Endometrium (tissue), 2 donors: ENCODE results near the gene LRRC74A.
"Not testable (repeated sequence)": the region's sequence is repeated elsewhere in the genome, so short reads cannot be mapped to it uniquely, and the experiment has no call there.

Experiments used
- FAIRE-seq: peaks from 2 replicates; lab custom pipeline; 2012; peaks lifted over from hg19 to GRCh38; lab: Jason Lieb, UNC
- donor health status: control.
- donor health status: control.

Gene LRRC74A

DNA sequence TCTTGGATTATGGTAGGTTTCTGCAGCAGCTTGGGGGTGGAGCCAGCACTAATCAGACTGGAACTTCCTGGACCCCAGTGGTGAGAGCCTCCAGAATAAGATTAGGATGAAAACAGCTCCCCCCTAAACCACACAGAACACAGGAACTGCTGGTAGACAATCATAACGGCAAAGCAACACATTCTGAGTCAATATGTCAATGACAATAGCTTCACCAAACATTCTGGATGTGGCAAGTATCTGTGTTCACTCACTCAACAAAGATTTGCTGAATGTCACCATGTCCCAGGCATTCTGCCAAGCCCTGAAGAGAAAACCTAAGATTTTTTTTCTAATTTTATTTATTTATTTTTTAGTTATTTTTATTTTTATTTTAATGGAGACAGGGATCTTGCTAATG, 65.2 kb downstream of the LRRC74A start:
- no peak for FAIRE-seq

DNA sequence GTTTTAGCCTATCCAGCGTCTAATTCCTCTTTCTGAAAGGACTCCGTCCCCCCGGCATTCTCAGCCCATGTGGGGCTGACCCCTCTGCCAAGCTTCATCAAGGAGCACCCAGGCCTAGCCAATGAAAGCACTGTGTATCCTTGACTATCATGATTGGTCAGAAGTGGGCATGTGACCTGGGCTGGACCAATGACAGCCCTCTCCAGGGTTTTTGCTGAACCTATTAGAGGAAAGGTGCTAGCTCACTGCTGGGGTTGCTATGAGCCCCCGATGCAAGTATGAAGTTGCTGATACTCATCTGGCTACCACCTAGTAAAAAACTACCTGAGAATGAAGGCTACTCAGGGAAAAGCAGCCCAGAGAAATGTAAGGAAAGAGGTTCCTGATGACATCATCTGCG, 68.1 kb downstream of the LRRC74A start:
- no peak for FAIRE-seq

DNA sequence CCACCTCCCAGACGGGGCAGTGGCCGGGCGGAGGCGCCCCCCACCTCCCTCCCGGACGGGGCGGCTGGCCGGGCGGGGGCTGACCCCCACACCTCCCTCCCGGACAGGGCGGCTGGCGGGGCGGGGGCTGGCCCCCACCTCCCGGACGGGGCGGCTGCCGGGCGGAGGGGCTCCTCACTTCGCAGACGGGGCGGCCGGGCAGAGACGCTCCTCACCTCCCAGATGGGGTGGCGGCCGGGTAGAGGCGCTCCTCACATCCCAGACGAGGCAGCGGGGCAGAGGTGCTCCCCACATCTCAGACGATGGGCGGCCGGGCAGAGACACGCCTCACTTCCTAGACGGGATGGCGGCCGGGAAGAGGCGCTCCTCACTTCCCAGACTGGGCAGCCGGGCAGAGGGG, 71.8 kb downstream of the LRRC74A start:
- FAIRE-seq = not testable (repeated sequence)

DNA sequence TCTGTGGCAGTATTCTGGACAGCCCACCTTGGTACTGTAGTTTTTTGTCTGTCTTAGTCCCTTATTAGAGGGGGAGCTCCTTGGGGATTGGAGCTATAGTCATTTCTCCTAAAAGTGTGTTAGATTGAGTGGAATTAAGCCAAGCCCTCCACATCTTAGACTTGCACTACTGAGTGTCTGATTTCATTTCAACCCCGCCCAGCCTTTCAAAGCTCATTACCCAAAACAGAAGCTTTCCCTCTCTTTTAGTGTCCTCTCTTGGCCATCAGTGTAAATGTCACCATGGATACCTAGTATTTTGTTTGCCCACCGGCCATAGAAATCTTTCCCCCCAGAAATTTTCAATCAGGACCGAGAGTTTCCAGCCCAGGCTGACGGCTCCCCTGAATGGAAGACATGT, 74.5 kb downstream of the LRRC74A start:
- FAIRE-seq = no peak

DNA sequence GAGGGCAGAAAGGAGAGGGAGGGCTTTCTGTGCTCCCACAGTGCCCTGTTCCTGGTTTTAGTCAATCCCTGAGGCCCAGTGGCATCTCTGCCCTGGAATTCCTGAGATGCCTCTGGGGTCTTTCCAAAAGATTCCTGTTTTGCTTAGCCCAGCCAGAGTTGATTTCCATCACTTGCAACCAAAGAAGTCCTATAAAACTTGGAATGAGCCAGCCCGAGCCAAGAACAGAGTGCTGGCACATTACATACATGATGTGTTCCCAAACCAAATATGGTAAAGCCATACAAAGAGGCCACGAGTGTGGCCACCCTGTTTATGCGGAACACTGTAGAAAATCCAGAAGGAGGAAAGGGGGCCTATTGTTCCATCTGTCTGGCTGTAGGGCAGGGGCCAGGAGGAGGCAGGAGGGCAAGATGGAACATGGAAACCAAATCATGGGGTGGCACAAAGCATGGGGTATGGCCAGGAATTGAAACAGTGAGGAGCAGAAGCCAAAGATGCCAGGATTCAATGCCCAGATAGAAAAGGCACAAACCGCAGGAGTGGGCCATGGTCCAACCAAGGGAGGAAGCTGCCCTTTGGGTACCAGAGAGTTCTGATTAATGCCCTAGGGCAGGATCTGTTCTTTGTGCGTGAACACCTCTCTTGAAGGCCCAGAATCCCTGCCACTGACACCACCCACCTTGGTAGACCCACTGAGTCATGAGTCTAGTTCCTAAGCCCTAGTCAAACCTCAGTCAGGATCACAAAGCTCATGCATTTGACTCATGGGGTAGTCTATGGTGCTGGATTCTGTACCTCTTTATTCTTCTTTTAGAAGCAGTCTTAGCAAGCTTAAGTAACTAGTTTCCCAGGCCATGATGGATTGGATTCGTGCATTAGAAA, 75.2 kb downstream of the LRRC74A start:
- no peak for FAIRE-seq

DNA sequence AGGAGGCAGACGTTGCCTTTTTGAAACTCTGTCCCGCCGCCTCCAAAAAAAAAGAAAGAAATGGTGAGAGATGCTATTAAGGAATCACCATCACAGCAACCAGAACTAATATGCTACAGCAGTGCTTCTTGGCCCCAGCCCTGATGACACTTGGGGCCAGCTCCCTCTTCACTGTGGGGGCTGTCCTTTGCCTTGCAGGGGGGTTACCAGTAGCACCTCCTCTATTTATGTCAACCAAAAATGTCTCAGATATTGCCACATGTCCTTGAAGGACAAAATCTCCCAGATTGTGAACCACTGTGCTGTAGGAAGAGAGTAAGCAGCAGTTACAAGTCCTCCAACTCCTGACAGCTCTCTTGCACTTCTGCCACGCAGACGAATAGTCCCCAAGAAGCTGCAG, 76.4 kb downstream of the LRRC74A start:
- no peak for FAIRE-seq

DNA sequence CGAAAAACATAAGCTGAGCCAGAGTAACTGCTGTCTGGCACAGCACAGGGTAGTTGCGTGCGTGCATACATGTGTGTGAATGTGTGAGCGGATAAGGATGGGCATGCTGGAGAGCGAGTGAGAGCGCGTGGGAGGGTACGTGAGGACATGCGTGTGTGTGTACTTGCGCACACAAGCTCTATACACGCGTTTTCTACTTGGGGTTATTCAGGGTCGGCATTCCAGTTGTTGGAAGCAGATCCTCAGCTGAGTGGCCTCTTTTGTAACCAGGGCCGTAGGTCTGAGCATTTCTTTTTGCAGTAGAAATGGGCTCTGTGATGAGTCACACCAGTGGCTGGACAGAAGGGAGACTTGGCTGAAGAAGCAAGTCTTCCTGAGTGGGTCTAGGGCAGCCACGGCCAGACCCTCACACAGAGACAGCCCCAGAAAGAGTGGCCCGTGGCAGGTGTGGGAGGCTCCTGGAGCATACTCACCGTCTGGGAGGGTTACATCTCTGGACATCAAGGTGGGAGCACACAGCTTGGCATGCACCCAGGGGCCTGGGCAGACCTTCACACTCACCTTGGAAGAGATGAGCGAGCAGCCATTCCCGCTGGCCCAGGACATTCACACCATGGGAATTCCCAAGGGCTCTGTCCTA, 78.0 kb downstream of the LRRC74A start:
- FAIRE-seq = no peak

DNA sequence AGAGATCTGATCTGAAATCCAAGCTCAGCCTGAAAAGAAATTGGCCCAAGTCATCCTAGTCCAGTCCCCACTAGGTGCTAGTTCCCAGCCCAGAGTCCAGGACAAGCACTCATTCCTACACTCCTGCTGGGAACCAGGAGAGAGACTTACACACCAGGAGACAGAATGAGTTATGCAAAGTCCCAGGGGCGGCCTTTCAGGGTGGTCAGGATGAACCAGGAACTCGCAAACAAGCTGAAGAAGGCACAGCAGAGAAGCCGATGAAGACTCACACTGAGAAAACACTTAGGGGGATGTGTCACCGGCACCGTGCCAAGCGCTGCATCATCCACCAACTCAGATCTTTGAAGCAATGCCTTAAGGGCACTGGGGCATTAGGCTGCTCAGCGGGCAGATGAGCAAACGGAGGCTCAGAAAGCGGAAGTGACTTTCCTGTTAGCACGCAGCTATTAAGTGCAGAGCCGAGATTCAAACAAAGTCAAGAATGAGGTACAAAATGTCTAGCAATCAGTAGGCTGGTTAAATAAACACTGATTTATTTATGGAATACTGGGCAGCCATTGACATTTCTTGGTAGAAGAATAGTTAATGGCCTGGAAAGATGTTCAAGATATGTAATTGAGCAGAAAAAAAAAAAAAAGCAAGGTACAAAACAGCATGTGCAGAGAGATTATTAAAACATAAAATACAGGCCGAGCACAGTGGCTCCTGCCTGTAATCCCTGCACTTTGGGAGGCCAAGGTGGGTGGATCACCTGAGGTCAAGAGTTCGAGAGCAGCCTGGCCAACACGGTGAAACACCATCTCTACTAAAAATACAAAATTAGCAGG, 78.7 kb downstream of the LRRC74A start:
- no peak for FAIRE-seq

DNA sequence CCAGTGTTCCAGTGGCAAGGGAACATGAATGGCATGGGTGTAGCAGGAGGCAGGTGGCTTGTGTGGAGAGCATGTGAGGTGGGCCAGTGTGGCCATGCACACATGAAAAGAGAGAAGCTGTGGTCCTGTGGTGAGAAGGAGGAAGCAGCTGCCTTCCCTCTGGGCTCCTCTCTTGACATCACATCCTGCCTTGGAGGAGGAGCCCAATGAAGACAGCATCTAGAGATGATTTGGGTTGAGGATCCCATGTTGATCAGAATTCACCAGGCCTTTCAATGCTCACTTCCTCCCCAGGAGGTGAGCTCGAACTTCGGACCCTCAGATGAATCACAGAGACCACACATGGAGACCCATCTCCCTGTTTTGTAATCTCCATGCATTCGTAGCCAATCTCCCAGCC, 82.6 kb downstream of the LRRC74A start:
- FAIRE-seq = no peak

DNA sequence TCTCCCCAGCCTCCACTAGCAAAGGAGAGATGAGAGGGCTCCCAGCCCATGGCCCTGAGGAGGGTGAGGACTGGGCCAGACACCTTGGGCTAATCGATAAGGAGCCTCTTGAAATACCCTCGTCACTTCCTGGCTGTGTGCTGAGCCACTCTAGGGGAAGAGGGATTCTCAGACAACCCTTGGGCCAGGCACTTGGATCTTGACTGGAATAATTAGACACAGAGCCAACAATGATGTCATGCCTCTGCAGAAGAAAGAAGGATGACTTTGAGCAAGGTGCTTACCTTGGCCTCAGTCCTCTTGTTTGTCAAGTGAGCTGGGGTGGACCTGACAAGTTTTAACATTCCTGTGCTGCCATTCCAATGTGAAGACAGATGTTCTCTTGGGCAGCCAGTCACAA, 83.1 kb downstream of the LRRC74A start:
- FAIRE-seq = no peak

DNA sequence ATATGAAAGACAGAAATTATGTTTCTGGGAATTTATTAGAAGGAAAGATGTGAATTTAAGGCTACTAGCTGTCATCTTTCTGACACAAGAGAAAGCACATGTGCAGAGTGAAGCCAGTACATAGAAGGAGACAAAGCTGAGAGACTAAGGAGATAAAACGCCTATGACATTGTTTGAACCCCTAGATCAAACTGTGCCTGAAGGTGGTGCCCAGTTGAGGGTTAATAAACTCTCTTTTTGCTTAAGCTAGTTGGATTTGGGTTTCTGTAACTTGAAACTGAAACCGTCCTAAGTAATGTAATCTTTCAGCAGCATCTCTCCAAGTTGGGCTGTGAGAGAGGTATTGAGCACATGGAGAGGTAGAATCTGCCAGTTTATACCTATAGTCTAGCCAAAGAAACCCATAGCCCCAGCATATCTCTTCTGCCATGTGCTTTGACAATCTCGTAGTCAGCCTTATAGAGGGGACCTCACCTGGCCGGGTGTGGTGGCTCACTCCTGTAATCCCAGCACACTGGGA, 84.2 kb downstream of the LRRC74A start:
- FAIRE-seq = no peak

DNA sequence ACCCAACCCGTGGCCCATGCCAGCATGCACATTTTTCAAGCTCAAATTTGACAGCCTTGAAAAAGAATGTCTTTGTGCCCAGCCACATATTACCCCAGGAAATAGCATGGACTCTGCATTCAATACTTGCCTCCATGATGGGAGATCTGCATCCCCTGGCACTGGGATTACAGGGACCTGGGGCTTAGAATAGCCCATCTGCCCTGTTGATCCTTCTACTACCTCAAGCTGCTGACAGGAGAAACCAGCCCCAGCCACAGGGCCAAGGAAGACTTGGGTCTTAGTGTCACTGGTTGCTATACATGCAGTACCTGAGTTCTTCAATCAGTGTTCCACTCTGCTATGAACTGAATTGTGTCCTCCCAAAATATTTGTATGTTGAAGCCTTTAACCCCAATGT, 85.3 kb downstream of the LRRC74A start:
- no peak for FAIRE-seq

DNA sequence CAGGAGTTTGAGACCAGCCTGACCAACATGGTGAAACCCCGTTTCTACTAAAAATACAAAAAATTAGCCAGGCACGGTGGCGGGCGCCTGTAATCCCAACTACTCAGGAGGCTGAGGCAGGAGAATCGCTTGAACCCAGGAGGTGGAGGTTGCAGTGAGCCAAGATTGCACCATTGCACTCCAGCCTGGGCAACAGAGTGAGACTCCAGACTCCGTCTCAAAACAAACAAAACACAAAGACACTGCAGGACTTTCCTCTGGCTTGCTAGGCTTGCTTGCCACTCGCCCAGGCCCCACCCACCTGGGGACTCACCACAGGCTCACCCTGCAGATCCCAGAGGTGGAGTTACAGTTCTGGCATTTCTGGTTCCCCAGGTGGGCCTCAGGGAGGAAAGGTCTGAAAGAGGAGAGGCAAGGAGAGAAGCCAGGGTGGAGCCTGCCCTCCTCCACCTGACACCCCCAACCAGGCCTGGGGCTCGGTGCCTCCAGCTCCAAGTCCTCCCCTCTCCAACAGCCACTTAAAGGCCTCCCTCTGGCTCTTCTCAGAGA, 88.4 kb downstream of the LRRC74A start:
- not testable (repeated sequence) for FAIRE-seq

DNA sequence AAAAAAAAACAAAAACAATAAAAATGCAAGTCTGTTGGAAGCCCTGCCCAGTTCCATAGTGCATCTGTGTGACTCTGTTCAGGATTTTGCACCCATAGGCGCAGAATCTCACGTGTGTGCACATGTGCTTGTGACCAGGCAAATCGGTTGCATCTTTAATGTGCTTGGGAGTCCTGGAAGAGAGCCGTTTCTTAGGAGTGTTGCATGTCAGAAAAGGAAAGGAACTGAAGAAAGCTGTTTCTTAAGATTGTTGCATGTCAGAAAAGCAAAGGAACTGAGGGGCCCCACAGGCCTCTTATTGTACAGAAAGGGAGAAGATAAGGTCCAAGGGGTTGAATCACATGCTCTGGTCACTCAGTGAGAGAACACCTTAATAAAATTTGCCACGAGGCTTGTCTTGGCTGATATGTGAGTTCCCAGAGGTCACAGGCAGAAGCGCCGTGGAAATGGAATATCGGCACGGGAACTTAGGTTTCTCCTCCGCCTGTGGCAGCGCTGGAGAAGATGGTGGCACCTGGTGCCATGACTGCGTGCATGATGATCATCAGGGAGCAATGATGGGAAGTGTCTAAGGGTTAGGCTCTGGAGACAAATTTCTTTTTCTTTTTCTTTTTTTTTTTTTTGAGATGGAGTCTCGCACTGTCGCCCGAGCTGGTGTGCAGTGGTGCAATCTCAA, 90.0 kb downstream of the LRRC74A start:
- no peak for FAIRE-seq

DNA sequence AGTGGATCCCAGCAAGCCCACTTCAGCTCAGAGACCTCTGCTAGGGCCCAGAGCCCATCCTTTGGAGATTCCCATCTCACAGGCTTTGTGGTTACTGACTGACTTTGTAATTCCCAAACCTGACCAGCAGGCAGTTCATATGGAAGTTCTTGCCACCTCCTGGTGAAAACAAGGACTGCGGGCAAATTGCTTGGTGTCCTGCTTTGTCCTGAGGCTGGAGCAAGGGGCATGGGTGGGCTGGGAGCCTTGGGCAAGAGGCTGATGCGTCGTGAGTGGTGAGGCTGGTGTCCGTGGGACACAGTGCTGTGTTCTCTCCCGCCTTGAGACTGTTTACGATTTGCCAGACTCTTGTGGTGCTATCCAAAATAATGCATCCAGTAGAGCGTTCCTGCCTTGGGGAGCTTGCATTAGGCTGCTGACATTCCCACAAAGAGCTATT, 91.0 kb downstream of the LRRC74A start:
- FAIRE-seq = no peak

DNA sequence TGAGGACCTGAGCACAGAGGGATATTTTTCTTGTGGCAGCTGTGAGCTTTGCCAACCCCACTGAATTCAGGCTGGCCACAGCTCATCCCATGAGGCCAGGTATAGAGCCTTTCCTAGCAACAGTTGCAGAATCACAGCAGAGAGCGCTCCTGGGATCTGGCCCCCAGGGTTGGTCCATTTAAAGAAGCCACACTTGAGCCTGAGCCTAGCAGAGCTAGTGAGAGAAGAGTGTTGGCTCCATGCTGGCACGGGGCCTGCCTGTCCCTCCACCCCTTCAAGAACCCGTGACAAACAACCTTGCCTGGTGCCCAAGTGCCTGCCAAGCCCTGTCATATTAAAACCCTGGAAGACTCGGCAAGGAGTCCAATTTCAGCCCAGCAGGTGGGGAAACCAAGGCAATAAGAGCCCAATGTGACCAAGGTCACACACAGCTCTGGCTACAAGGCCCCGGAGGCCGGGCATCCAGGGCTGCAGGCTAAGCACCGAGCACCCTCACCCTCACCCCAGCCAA, 91.6 kb downstream of the LRRC74A start:
- FAIRE-seq = no peak

DNA sequence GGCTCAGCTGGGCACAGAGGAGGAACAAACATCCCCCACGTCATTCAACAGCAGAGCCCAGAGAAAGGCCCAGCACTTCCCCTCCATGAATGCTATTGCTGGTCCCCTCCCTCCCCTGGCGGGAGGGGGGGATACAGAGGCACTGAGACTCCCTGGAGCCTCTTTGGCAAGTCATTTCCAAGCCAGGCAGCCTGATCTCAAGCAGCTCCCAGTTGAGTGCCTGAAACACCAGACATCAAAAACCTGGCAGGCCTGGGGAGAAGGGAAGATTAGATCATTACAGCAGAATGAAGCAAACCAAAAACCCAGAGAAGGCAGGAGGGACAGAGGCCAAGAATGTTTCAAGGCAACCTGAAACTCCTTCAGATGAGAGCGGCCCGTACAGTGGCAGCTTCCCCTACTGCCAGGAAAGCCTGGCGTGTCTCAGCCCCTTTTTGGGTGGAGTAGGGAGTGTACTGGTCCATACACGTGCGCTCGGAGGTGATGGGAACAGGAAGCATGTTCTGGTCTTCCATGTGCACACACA, 92.1 kb downstream of the LRRC74A start:
- no peak for FAIRE-seq

DNA sequence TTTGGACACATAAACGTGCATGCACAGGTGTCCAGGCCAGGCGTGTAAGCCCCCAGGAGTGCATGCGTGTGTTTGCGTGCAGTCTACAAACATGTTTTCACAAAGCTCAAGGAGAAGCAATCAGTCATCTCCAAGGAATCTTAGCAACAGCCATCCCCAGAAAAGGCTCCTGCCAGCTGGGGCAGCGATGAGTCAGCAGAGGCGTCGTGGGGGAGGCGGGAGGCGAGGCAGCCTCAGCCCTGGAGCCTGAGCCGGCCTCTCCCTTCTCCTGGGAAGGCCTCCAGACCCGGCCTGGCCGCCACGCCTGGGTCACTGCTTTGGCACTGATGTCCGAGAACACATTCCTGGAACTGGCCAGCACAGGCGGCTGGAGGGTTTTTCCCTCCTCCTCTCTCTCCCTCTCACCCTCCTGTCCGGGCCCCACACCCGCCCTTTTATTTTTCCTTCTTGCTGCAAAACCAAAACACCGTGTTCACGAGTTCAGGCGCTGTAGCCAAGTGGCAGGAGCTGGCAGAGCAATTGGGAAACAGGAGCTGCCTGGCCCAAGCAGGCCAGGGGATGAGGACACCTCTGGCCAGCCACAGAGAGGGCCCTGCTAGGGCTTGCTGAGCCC, 92.7 kb downstream of the LRRC74A start:
- FAIRE-seq = peak; percentile 82
